ENCODE measurements around the gene EPHA8. TPM values are rescaled to one million over a fixed set of nuclear protein-coding genes. Genes with fewer than 3 reads are reported as not detected.

Gene EPHA8
- total and polyA plus RNA-seq, 4 donors = 1.8 to 17.1 (median 9.0) TPM

- H3K36me3 ChIP-seq (ENCODE audit: control insufficient read depth, insufficient read depth, low read length) = no peaks in the 10 kb centered on the region
- H3K27me3 ChIP-seq (ENCODE audit: control insufficient read depth, insufficient read depth, low read length) = peaks cover 19% of the 10 kb centered on the region
- H3K27ac ChIP-seq (ENCODE audit: low read depth, low read length) = no peak overlapping the region
- 44% methylated on average over 12 of the region's 13 CpGs for WGBS (ENCODE audit: insufficient coverage)
- peaks cover 22% of the 10 kb centered on the region for H3K4me1 ChIP-seq (ENCODE audit: control insufficient read depth, insufficient read depth, low read length)
- no peak for DNase-seq (ENCODE audit: low read depth in 4 of 6, low spot score in 6 of 6)
- H3K9me3 ChIP-seq (ENCODE audit: control insufficient read depth, insufficient read depth, low read length) = no peaks in the 10 kb centered on the region
- no peak overlapping the region for H3K4me3 ChIP-seq (ENCODE audit: low read depth, low read length)
These were observed 6.7 kb upstream of the EPHA8 start for GRCh38 chr1:22556391-22557104.

DNA sequence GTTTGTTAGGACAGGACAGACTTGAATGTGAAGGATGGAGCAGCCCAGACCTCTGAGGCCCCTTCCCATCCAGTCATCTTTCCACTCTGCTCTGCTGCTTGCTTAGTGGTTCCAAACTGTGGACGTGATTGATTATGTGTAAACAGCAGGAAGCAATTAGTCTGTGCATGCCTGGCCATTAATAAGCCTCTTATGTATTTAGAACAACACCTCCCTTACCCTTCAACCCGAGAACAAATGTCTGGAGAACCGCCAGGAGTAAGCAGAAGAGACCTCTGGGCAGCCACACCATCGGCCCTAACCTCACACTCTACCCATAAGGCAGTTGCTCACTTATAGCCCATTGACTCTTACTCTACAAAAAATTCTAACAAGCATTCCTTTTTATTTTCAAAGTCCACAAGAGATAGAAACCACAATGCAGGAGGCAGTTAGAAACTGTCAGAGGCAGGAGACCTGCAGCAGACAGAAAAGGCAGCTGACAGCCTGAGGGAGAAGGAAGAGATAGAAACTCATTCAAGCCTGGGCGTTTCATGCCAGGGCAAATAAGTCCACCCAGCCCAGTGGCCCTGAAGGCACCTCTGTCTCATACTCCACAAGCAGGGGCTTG lies 5.8 kb upstream of the EPHA8 start:
- 37% methylated on average over 3 of the region's 5 CpGs for WGBS (ENCODE audit: insufficient coverage)
- H3K4me3 ChIP-seq (ENCODE audit: low read depth, low read length) = no peak overlapping the region
- H3K36me3 ChIP-seq (ENCODE audit: control insufficient read depth, insufficient read depth, low read length) = no peaks in the 10 kb centered on the region
- no peak overlapping the region for H3K27ac ChIP-seq (ENCODE audit: low read depth, low read length)
- H3K27me3 ChIP-seq (ENCODE audit: control insufficient read depth, insufficient read depth, low read length) = peaks cover 27% of the 10 kb centered on the region
- no peak for DNase-seq (ENCODE audit: low read depth in 4 of 6, low spot score in 6 of 6)
- H3K9me3 ChIP-seq (ENCODE audit: control insufficient read depth, insufficient read depth, low read length) = no peaks in the 10 kb centered on the region
- H3K4me1 ChIP-seq (ENCODE audit: control insufficient read depth, insufficient read depth, low read length) = peaks cover 22% of the 10 kb centered on the region

DNA sequence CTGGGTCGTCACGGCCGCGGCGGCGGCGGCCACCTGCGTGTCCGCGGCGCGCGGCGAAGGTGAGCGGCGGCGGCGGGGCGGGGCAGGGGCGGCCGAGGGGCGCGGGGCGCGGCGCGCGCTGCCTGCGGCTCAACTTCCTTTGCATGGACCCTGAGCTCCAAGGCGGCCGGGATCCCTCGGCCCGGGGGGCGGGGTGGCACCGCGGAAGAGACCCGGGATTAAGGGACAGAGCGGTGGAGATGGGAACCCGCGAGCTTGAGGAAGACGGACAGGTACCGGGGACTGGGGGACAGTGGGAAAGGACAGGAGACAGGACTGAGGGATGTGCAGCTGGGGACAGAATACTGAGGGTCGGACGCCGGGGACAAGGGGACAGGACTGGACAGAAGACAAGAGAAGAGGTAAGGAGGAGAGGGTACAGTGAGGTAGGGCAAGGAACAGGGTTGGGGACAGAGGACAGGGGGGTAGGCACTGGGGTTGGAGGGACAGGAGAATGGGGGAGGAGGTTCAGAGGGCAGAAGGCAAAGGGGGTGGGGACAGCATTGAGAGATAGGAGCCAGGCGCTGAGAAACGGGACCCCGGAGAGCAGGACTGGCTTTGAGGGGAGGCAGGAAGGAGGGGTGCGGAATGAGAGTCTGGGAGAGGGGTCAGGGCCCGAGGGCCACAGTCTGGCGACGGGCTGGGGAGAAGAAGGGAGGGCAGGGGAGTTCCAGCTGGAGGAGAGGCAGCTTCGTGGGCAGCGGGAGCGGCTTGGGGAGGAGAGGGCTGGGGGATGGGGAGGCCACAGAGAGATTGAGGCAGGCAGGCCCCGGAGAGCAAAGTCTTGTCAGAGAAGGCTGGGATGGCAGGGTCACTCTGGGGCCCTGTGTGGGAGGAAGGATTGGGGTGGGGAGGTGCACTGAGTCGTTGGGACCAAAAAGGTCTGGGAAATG lies 648 bp downstream of the EPHA8 start:
- Histone ChIP-seq H3K27ac (ENCODE audit: low read depth, low read length) (no peak overlapping the region), H3K36me3 (ENCODE audit: control insufficient read depth, insufficient read depth, low read length) (peaks cover 3% of the 10 kb centered on the region), H3K27me3 (ENCODE audit: control insufficient read depth, insufficient read depth, low read length) (peaks cover 45% of the 10 kb centered on the region), H3K4me3 (ENCODE audit: low read depth, low read length) (no peak overlapping the region), H3K4me1 (ENCODE audit: control insufficient read depth, insufficient read depth, low read length) (peaks cover 34% of the 10 kb centered on the region), H3K9me3 (ENCODE audit: control insufficient read depth, insufficient read depth, low read length) (no peaks in the 10 kb centered on the region)
- 2% methylated on average over 56 of the region's 57 CpGs for WGBS (ENCODE audit: insufficient coverage)
- no peak for DNase-seq (ENCODE audit: low read depth in 4 of 6, low spot score in 6 of 6)

- WGBS (ENCODE audit: insufficient coverage) = 67% methylated on average over 10 of the region's 14 CpGs
- Histone ChIP-seq H3K4me1 (ENCODE audit: control insufficient read depth, insufficient read depth, low read length) (peaks cover 37% of the 10 kb centered on the region), H3K27me3 (ENCODE audit: control insufficient read depth, insufficient read depth, low read length) (peaks cover 37% of the 10 kb centered on the region), H3K36me3 (ENCODE audit: control insufficient read depth, insufficient read depth, low read length) (peaks cover 18% of the 10 kb centered on the region), H3K4me3 (ENCODE audit: low read depth, low read length) (no peak overlapping the region), H3K27ac (ENCODE audit: low read depth, low read length) (no peak overlapping the region), H3K9me3 (ENCODE audit: control insufficient read depth, insufficient read depth, low read length) (no peaks in the 10 kb centered on the region)
- peak in 1 of 6 donors; percentile 58 for DNase-seq (ENCODE audit: low read depth in 4 of 6, low spot score in 6 of 6)
These were observed 2.9 kb downstream of the EPHA8 start for GRCh38 chr1:22566161-22566560.

GRCh38 chr1:22567197-22567596 lies 3.9 kb downstream of the EPHA8 start:
- Histone ChIP-seq H3K9me3 (ENCODE audit: control insufficient read depth, insufficient read depth, low read length) (no peaks in the 10 kb centered on the region), H3K27ac (ENCODE audit: low read depth, low read length) (no peak overlapping the region), H3K4me1 (ENCODE audit: control insufficient read depth, insufficient read depth, low read length) (peaks cover 37% of the 10 kb centered on the region), H3K36me3 (ENCODE audit: control insufficient read depth, insufficient read depth, low read length) (peaks cover 18% of the 10 kb centered on the region), H3K4me3 (ENCODE audit: low read depth, low read length) (no peak overlapping the region), H3K27me3 (ENCODE audit: control insufficient read depth, insufficient read depth, low read length) (peaks cover 27% of the 10 kb centered on the region)
- DNase-seq (ENCODE audit: low read depth in 4 of 6, low spot score in 6 of 6) = no peak
- 36% methylated on average over 4 of the region's 14 CpGs for WGBS (ENCODE audit: insufficient coverage)

- no peak overlapping the region for H3K4me3 ChIP-seq (ENCODE audit: low read depth, low read length)
- peaks cover 19% of the 10 kb centered on the region for H3K27me3 ChIP-seq (ENCODE audit: control insufficient read depth, insufficient read depth, low read length)
- no peak overlapping the region for H3K27ac ChIP-seq (ENCODE audit: low read depth, low read length)
- H3K4me1 ChIP-seq (ENCODE audit: control insufficient read depth, insufficient read depth, low read length) = peaks cover 39% of the 10 kb centered on the region
- H3K9me3 ChIP-seq (ENCODE audit: control insufficient read depth, insufficient read depth, low read length) = no peaks in the 10 kb centered on the region
- 82% methylated on average over 3 of the region's 6 CpGs for WGBS (ENCODE audit: insufficient coverage)
- DNase-seq (ENCODE audit: low read depth in 4 of 6, low spot score in 6 of 6) = no peak
- H3K36me3 ChIP-seq (ENCODE audit: control insufficient read depth, insufficient read depth, low read length) = peaks cover 22% of the 10 kb centered on the region
These were observed 4.7 kb downstream of the EPHA8 start for GRCh38 chr1:22567994-22568393.

DNA sequence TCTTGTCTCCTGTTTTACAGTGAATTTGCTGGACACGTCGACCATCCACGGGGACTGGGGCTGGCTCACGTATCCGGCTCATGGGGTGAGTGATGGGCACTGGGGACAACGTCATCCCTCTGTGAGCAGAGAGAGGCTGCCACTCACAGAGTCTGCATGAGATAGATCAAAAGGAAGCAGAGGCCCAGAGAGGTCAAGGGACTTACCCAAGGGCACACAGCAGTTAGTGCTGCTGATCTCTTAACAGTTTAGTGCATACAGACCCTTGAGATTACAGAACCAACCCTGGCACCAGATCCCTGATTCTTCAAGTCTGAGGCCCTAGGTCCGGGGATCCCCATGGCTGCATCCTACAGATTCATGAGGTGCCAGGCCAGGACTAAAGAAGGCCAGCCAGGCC lies 6.0 kb downstream of the EPHA8 start:
- H3K9me3 ChIP-seq (ENCODE audit: control insufficient read depth, insufficient read depth, low read length) = no peaks in the 10 kb centered on the region
- peaks cover 40% of the 10 kb centered on the region for H3K4me1 ChIP-seq (ENCODE audit: control insufficient read depth, insufficient read depth, low read length)
- DNase-seq (ENCODE audit: low read depth in 4 of 6, low spot score in 6 of 6) = no peak
- 78% methylated on average over 7 of the region's 7 CpGs for WGBS (ENCODE audit: insufficient coverage)
- H3K4me3 ChIP-seq (ENCODE audit: low read depth, low read length) = no peak overlapping the region
- H3K27me3 ChIP-seq (ENCODE audit: control insufficient read depth, insufficient read depth, low read length) = peaks cover 11% of the 10 kb centered on the region
- H3K36me3 ChIP-seq (ENCODE audit: control insufficient read depth, insufficient read depth, low read length) = peaks cover 23% of the 10 kb centered on the region
- no peak overlapping the region for H3K27ac ChIP-seq (ENCODE audit: low read depth, low read length)

- no peak for DNase-seq (ENCODE audit: low read depth in 4 of 6, low spot score in 6 of 6)
- Histone ChIP-seq H3K4me3 (ENCODE audit: low read depth, low read length) (no peak overlapping the region), H3K36me3 (ENCODE audit: control insufficient read depth, insufficient read depth, low read length) (peaks cover 23% of the 10 kb centered on the region), H3K9me3 (ENCODE audit: control insufficient read depth, insufficient read depth, low read length) (no peaks in the 10 kb centered on the region), H3K4me1 (ENCODE audit: control insufficient read depth, insufficient read depth, low read length) (peaks cover 37% of the 10 kb centered on the region), H3K27me3 (ENCODE audit: control insufficient read depth, insufficient read depth, low read length) (peaks cover 5% of the 10 kb centered on the region), H3K27ac (ENCODE audit: low read depth, low read length) (no peak overlapping the region)
- WGBS (ENCODE audit: insufficient coverage) = 90% methylated on average over 27 of the region's 34 CpGs
These were observed 7.0 kb downstream of the EPHA8 start for GRCh38 chr1:22570140-22570909.

DNA sequence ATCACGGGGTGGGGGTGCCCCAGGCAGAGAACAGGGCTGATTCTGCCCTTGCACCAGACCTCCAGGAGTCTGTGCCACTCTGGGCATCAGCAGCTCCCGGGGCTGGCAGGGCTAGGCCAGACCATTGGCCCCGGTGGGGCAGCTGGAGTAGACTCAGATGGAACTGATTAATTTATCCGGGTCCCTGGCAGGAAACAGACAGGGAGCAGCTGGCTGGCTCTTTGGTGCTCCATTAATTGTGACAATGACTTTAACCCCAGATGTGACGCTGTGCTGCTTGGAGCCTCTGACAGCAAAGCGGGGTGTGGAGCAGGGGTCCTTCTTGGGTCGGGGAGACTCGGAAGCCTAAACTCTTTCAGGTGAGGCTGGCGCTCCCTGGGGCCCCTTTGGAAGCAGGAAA lies 9.5 kb downstream of the EPHA8 start:
- Histone ChIP-seq H3K27ac (ENCODE audit: low read depth, low read length) (no peak overlapping the region), H3K4me3 (ENCODE audit: low read depth, low read length) (no peak overlapping the region), H3K27me3 (ENCODE audit: control insufficient read depth, insufficient read depth, low read length) (peaks cover under 1% of the 10 kb centered on the region), H3K9me3 (ENCODE audit: control insufficient read depth, insufficient read depth, low read length) (no peaks in the 10 kb centered on the region), H3K4me1 (ENCODE audit: control insufficient read depth, insufficient read depth, low read length) (peaks cover 13% of the 10 kb centered on the region), H3K36me3 (ENCODE audit: control insufficient read depth, insufficient read depth, low read length) (peaks cover 30% of the 10 kb centered on the region)
- peak in 1 of 6 donors; percentile 65 for DNase-seq (ENCODE audit: low read depth in 4 of 6, low spot score in 6 of 6)
- WGBS (ENCODE audit: insufficient coverage) = 47% methylated on average over 9 of the region's 9 CpGs
